ENCODE measurements around the gene PLCH1. TPM values are rescaled to one million over a fixed set of nuclear protein-coding genes. Genes with fewer than 3 reads are reported as not detected.

Gene PLCH1
- total and polyA plus RNA-seq, 2 experiments from 2014 or later, result 2.6 to 5.8 TPM

DNA sequence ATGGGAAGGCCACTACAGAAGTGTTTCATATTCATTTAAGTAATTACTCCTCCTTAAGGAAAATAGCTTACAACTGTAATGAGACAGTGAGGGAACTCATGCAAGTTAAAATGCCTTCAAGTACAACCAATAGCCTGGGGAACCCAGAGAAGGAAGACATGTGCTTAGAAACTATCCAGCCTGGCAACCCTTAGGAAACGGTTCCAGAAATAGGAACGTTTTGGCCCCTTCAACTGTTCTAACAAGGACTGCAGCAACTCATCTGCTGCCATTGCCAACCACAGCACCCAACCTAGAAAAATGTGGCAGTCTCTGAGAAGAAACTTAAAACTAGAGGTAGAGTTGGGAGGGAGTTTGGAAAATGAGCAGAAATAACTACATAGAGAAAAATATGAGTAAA is 303.8 kb downstream of the PLCH1 start:
- Histone ChIP-seq H3K36me3 (replicated peaks; ENCODE audit: insufficient read depth, low read depth) (no peaks in the 10 kb centered on the region), H2AFZ (no peak overlapping the region), H3K27me3 (no peaks in the 10 kb centered on the region), H3K79me2 (no peaks in the 10 kb centered on the region), H3K9me3 (ENCODE audit: low read depth) (no peaks in the 10 kb centered on the region), H3K4me3 (no peak overlapping the region), H3K27ac (no peak overlapping the region), H3K4me1 (ENCODE audit: insufficient read depth) (no peaks in the 10 kb centered on the region), H4K20me1 (ENCODE audit: insufficient read depth, poor library complexity, severe bottlenecking) (no peaks in the 10 kb centered on the region), H3K4me2 (no peak overlapping the region), H3K9me2 (replicated peaks; ENCODE audit: insufficient read depth) (no peaks in the 10 kb centered on the region)
- no peak for DNase-seq (ENCODE audit: low spot score)
- WGBS (ENCODE audit: low lambda C conversion rate, missing lambda C conversion rate), result 67% methylated on average over 2 of the region's 2 CpGs
- no peak for TF ChIP-seq EZH2phosphoT487 (IDR thresholded peaks at IDR 0.05; ENCODE audit: low read depth, severe bottlenecking, unreplicated experiment)
- TF ChIP-seq EZH2 (IDR thresholded peaks at IDR 0.05; ENCODE audit: borderline replicate concordance), result no peak
- TF ChIP-seq, protein P1, sequence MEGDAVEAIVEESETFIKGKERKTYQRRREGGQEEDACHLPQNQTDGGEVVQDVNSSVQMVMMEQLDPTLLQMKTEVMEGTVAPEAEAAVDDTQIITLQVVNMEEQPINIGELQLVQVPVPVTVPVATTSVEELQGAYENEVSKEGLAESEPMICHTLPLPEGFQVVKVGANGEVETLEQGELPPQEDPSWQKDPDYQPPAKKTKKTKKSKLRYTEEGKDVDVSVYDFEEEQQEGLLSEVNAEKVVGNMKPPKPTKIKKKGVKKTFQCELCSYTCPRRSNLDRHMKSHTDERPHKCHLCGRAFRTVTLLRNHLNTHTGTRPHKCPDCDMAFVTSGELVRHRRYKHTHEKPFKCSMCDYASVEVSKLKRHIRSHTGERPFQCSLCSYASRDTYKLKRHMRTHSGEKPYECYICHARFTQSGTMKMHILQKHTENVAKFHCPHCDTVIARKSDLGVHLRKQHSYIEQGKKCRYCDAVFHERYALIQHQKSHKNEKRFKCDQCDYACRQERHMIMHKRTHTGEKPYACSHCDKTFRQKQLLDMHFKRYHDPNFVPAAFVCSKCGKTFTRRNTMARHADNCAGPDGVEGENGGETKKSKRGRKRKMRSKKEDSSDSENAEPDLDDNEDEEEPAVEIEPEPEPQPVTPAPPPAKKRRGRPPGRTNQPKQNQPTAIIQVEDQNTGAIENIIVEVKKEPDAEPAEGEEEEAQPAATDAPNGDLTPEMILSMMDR (IDR thresholded peaks at IDR 0.05; ENCODE audit: poor library complexity), result no peak

DNA sequence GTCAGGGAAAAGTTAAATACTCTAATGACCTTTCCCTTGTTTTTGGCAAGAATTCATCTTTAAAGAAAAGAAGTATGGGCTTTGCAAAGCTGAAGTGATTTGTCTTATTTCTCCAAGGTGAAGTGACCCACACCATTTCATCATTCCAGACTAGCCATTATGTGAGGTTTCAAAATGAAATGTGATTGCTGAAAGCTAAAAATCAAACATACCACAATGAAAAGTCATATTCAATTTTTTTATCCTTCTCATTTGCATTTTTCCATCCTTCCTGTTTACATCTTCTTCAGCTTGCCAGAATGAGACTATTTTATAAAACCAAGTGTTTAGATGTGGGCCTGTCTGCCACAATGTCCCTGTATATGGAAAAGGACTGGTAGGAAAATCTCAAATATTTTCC is 309.1 kb downstream of the PLCH1 start:
- no peak for TF ChIP-seq EZH2phosphoT487 (IDR thresholded peaks at IDR 0.05; ENCODE audit: low read depth, severe bottlenecking, unreplicated experiment)
- no peak for TF ChIP-seq EZH2 (IDR thresholded peaks at IDR 0.05; ENCODE audit: borderline replicate concordance)
- TF ChIP-seq, protein P1 (IDR thresholded peaks at IDR 0.05; ENCODE audit: poor library complexity), result no peak
- H4K20me1 ChIP-seq (ENCODE audit: insufficient read depth, poor library complexity, severe bottlenecking), result no peaks in the 10 kb centered on the region
- H3K79me2 ChIP-seq, result no peaks in the 10 kb centered on the region
- no peaks in the 10 kb centered on the region for H3K36me3 ChIP-seq (replicated peaks; ENCODE audit: insufficient read depth, low read depth)
- no peaks in the 10 kb centered on the region for H3K27me3 ChIP-seq
- no peak overlapping the region for H3K4me2 ChIP-seq
- H3K4me1 ChIP-seq (ENCODE audit: insufficient read depth), result no peaks in the 10 kb centered on the region
- no peak for DNase-seq (ENCODE audit: low spot score)
- H2AFZ ChIP-seq, result no peak overlapping the region
- no peak overlapping the region for H3K27ac ChIP-seq
- no peak overlapping the region for H3K4me3 ChIP-seq
- no peaks in the 10 kb centered on the region for H3K9me3 ChIP-seq (ENCODE audit: low read depth)
- no peaks in the 10 kb centered on the region for H3K9me2 ChIP-seq (replicated peaks; ENCODE audit: insufficient read depth)

DNA sequence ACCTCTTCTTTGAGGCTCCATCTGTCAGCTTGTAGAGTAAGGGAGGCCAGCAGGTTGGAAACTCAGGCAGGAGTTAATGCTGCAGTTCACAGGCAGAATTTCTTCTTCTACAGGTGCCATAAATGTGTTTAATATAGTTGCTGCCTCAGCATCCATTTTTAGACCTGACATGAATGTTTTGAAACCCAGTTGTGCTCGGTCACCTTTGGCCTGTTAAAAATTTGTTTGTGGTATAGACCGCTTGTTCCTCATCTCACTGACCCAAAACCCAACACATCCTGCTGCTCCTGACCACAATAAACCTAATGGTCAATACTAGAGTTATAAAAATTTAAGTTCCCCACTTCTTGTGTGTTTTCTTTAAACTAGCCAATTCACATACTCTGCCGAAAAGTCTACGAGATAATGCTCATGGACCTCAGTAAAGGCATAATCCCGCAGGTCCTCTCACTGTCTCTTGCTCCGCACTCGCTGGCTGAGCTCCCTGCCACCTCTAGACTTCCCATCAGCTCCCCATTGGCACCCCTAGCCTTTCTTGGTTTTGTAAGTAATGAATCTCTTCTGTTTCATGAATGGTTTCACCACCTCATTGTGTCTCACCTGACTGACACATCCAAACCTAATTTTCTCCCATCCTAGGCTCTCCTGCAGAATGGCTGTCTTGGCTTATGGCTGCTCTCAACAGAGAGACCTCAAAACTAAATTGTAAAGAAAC is 312.9 kb downstream of the PLCH1 start:
- Histone ChIP-seq H4K20me1 (ENCODE audit: insufficient read depth, poor library complexity, severe bottlenecking) (no peaks in the 10 kb centered on the region), H3K9me3 (ENCODE audit: low read depth) (peaks cover 3% of the 10 kb centered on the region), H3K79me2 (no peaks in the 10 kb centered on the region), H3K36me3 (replicated peaks; ENCODE audit: insufficient read depth, low read depth) (no peaks in the 10 kb centered on the region), H3K4me3 (no peak overlapping the region), H3K4me2 (no peak overlapping the region), H3K27me3 (no peaks in the 10 kb centered on the region), H3K9me2 (replicated peaks; ENCODE audit: insufficient read depth) (no peaks in the 10 kb centered on the region), H3K27ac (no peak overlapping the region), H2AFZ (no peak overlapping the region), H3K4me1 (ENCODE audit: insufficient read depth) (peaks cover 4% of the 10 kb centered on the region)
- TF ChIP-seq, protein P1 (IDR thresholded peaks at IDR 0.05; ENCODE audit: poor library complexity), result no peak
- no peak for TF ChIP-seq EZH2 (IDR thresholded peaks at IDR 0.05; ENCODE audit: borderline replicate concordance)
- TF ChIP-seq EZH2phosphoT487 (IDR thresholded peaks at IDR 0.05; ENCODE audit: low read depth, severe bottlenecking, unreplicated experiment), result no peak
- 88% methylated on average over 7 of the region's 7 CpGs for WGBS (ENCODE audit: low lambda C conversion rate, missing lambda C conversion rate)
- no peak for DNase-seq (ENCODE audit: low spot score)

Data from hepatocyte (in vitro differentiated cells).